NCI-H2227 (cell line): ENCODE data around the gene ADAM15.

Source experiments
- DNase-seq: peaks from one replicate; lab custom pipeline; 2025; ENCODE audit not compliant: unreplicated experiment; lab: John Stamatoyannopoulos, UW

Gene ADAM15

GRCh38 chr1:155083865-155084721, 33.0 kb downstream of the ADAM15 start:
- DNase-seq, result peak; percentile 58

- peak; percentile 98 for DNase-seq
These were observed 33.8 kb downstream of the ADAM15 start for GRCh38 chr1:155084722-155085503.

DNA sequence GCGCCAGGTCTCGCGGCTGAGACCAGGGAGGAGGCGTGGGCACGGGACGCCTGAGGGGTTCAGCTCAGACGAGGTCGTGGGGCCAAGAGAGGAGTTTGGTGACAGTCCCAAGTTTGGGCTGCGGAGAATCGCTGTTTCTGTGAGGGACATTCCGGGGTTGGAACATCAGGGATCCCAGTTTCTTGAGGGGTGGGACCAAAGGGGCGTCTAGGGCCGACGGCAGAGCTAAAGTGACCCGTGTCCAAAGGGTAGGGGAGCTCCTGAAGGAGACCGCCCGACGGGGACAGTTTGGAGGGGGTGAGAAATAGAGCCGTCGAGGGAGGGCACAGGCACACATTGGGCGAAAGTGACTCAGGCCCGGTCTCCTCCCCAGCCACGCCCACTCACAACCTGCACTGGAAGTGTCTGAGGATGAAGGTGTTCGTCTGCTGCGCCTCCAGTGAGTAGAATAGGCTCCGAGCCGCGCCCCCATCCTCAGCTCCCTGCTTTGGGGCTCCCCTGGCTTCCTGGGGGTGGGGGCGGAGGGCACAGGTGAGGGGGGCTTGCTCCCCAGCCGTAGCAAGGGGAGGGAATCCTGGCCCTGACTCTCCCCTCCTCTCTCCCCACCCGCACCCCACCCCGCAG, 34.5 kb downstream of the ADAM15 start:
- DNase-seq, result peak; percentile 63

DNA sequence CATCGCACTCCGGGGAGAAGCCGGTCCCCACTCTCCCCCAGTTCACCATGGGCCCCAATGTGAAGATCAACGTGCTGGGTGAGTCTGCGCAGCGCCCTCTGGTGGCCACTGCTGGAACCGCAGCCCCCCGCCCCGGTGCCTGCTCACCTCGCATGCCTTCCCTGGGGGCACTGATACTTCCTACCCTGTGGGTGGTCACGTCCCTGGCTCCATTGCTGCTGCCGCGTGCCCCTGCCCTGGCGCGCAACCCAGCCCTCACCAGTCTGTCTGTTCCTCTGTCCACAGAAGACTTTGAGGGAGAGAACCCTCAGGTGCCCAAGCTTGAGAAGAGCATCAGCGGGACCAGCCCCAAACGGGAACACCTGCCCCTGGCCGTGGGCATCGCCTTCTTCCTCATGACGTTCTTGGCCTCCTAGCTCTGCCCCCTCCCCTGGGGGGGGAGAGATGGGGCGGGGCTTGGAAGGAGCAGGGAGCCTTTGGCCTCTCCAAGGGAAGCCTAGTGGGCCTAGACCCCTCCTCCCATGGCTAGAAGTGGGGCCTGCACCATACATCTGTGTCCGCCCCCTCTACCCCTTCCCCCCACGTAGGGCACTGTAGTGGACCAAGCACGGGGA, 35.1 kb downstream of the ADAM15 start:
- peak; percentile 78 for DNase-seq

DNA sequence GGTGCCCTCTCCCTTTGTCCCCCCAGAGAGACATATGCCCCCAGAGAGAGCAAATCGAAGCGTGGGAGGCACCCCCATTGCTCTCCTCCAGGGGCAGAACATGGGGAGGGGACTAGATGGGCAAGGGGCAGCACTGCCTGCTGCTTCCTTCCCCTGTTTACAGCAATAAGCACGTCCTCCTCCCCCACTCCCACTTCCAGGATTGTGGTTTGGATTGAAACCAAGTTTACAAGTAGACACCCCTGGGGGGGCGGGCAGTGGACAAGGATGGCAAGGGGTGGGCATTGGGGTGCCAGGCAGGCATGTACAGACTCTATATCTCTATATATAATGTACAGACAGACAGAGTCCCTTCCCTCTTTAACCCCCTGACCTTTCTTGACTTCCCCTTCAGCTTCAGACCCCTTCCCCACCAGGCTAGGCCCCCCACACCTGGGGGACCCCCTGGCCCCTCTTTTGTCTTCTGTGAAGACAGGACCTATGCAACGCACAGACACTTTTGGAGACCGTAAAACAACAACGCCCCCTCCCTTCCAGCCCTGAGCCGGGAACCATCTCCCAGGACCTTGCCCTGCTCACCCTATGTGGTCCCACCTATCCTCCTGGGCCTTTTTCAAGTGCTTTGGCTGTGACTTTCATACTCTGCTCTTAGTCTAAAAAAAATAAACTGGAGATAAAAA, 35.9 kb downstream of the ADAM15 start:
- no peak for DNase-seq

DNA sequence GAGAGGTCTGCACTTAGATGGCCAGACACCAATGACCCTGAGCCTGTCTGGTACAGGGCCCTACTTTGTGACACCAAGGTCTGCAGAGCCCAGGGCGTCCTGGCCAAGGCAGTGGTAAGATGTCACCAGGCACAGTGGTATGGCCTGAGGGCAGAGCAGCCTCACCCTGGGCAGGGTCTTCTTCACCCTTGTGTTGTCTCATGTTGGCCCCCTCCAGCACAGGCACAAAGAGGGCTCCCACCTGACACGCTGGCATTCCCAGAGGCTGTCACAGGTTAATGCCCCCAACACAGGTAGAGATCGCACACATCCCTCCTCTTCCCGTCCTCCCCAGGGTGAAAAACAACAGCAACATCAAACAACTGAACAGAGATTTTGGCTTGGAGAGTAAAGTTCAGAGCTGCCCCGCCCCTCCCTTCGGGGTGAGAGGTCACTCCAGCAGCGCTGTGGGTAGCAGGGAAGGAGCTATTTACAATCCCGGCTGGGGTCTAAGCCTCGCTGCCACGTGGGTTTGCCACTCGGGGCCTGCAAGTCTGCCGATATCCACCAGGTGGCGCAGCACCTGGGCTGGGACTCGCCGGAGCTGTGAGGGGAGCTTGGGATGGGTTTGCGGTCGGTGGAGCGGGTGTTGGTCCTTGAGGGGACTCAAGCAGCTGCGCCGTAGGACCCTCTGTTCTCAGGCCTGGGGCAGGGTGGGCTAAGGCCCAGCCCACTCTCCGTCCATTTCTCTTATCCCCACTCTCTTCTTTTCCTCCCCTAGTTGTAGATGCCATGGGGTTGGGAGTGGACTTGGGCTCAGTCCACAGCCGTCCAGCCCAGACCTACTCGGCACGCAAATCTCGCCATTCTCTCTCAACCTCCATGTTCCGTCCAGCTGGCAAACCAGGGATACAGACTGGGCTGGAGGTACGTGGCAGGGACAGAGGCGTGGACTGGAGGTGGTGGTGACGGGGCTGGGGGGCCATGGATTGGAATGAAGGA, 40.2 kb downstream of the ADAM15 start:
- DNase-seq, result peak; percentile 93

GRCh38 chr1:155092131-155092530, 41.0 kb downstream of the ADAM15 start:
- no peak for DNase-seq

DNA sequence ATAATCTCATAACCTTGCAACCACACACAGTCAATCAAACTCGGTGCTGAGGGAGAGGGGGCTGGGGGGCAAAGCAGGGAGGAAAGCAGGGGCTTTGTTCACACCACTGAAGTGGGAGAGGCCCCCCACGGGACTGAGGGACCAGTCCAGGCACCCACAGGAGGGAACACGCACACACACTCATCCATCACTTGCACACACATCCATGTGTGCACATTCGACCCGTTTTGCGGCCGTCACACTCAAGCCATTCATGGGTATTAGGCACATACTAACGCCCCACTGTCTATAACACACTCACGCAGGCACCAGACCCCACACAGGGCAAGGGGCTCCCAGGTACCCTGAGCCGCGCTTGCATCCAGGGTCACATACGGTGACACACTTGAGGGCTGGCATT, 41.5 kb downstream of the ADAM15 start:
- DNase-seq, result no peak

GRCh38 chr1:155093911-155094621, 43.0 kb downstream of the ADAM15 start:
- DNase-seq, result peak; percentile 90

DNA sequence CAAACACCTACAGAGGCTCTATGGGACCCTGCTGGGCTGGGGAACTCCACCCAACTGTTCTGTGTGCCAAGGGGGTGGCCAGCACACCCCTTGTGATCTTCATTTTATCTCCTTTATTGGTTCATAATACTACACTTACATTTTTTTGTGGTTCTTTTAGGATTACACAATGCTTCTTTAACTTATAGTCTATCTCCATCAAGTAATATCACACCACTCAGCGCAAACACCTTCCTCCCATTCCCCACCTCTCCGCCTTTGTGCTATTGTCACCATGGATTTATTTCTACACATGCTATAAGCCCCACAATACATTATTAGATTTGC, 43.5 kb downstream of the ADAM15 start:
- no peak for DNase-seq

GRCh38 chr1:155099331-155099730, 48.2 kb downstream of the ADAM15 start:
- no peak for DNase-seq

DNA sequence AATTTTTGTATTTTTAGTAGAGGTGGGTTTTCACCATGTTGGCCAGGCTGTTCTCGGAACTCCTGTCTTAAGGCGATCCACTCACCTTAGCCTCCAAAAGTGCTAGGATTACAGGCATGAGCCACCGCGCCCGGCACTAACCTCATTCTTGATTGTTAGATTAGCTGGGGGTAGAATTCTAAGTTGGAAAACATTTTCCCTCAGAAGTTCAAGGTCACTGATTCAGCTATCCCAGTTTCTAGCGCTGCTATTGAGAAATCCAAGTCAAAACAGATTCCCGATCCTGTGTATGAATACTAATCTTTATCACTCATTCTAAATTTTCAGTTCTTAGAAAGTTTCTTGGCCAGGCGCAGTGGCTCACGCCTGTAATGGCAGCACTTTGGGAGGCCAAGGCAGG, 52.2 kb downstream of the ADAM15 start:
- DNase-seq, result no peak

GRCh38 chr1:155104605-155105534, 53.8 kb downstream of the ADAM15 start:
- DNase-seq, result no peak

GRCh38 chr1:155105604-155106011, 54.5 kb downstream of the ADAM15 start:
- DNase-seq, result peak; percentile 73

DNA sequence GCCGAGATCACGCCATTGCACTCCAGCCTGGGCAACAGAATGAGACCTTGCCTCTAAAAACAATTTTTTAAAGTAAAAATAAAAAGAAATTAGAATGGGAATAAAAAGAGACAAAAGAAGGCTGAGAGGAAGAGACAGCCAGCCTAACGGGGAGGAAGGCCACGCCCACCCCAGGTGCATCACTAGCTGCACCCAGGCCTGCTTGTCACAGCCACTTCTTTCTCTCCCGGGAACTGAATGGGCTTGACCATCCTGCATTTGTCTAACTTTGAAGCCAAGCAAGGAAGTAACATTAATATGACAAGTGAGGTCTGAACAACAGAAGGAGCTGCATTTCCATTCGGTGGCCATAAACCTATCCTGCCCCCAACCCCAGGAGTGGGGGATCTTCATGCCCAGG, 55.7 kb downstream of the ADAM15 start:
- DNase-seq, result no peak

DNA sequence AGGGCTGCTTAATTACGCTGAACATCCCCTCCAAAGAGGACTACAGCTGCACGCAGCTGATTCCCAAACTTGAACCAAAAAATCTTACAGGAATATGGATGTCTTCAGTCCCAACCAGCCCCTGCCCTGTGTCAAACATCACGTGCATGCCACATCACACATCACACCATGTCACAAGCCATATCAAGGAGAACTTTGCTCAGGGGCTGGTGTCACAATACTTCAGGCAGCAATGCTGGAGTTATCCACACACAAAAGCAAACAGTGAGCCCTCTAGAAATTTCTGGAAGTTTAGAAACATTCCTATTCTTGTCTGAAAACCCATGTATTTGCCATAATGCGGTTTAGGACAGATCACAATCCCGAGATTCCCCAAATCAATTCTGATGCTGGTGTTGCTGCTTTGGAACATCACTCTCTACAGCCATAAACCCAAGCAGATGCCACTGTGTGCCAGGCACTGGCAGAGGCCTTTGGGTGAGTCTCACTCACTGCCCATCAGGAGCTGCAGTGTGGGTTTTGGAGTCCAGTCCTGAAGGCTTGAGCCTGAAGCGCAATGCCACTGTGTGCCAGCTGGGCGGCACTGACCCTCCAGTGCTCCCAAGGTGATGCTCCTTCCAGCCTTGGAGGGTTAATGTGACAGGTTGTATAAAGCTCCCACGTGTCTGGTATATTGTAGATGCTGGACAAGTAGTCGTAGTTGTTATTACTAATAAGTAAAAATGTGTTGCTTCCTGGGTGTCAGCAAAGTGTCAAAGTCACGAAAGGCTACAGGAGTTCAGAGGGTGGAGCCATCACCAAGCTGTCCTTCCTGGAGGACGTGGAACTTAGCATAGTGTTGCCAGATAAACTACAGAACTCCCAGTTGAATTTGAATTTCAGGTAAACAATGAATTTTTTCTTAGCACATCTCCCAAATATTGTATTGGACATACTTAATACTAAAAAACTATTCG, 56.5 kb downstream of the ADAM15 start:
- DNase-seq, result no peak

GRCh38 chr1:155108296-155108695, 57.2 kb downstream of the ADAM15 start:
- no peak for DNase-seq
